ENCODE measurements around the gene ERVK3-1.

The ERVK3-1 gene

GRCh38 chr19:58364146-58364545 is 59.0 kb downstream of the ERVK3-1 start:
- DNase-seq = no peak

Data from activated T-cell treated with anti-CD3 and anti-CD28 coated beads, Interleukin-2, amount 50 U/mL, for 48 hours (primary cell).